KMS-11 (cell line): Measurements from ENCODE around the gene KCNS1.
A peak's percentile ranks its signal among the peaks of the same experiment; 100 is the strongest.

Experiments used
- H2AFZ ChIP-seq: fragments of 200-600 bp; sonication (generic); 2 replicates; pipeline ENCODE4 v1.6.1; 2016; ENCODE audit warnings: antibody characterized with exemption, mixed run types, low read depth
- H3K27ac ChIP-seq: fragments of 200-600 bp; sonication (generic); 2 replicates; pipeline ENCODE4 v1.6.1; 2016; ENCODE audit warnings: mild to moderate bottlenecking, mixed run types
- H3K27me3 ChIP-seq: fragments of 200-600 bp; sonication (generic); 2 replicates; pipeline ENCODE4 v1.6.1; 2017; ENCODE audit warnings: mild to moderate bottlenecking, low read depth, mixed run types, moderate library complexity; ENCODE audit not compliant: insufficient read depth
- H3K36me3 ChIP-seq: fragments of 200-600 bp; sonication (generic); 2 replicates; pipeline ENCODE4 v1.6.1; 2017; ENCODE audit warnings: mild to moderate bottlenecking, mixed run types; ENCODE audit not compliant: insufficient read depth
- H3K4me1 ChIP-seq: fragments of 200-600 bp; sonication (generic); 2 replicates; pipeline ENCODE4 v1.6.1; 2016; ENCODE audit warnings: mild to moderate bottlenecking, low read depth, mixed run types; ENCODE audit not compliant: poor library complexity, severe bottlenecking
- H3K4me2 ChIP-seq: fragments of 200-600 bp; sonication (generic); 2 replicates; pipeline ENCODE4 v1.7.0; 2016; ENCODE audit warnings: mild to moderate bottlenecking, mixed run types
- H3K4me3 ChIP-seq: fragments of 200-600 bp; sonication (generic); IDR thresholded peaks from 2 replicates; pipeline ENCODE4 v1.6.1; 2017; ENCODE audit warnings: low read depth, low read length, mixed read lengths; ENCODE audit not compliant: insufficient read depth
- H3K79me2 ChIP-seq: fragments of 200-600 bp; sonication (generic); 2 replicates; pipeline ENCODE4 v1.6.1; 2016; ENCODE audit warnings: low read depth, mixed run types; ENCODE audit not compliant: insufficient read depth
- H3K9ac ChIP-seq: fragments of 200-600 bp; sonication (generic); 2 replicates; pipeline ENCODE4 v1.6.1; 2016; ENCODE audit warnings: mild to moderate bottlenecking, mixed run types
- H4K20me1 ChIP-seq: fragments of 200-600 bp; sonication (generic); 2 replicates; pipeline ENCODE4 v1.6.1; 2016; ENCODE audit warnings: mild to moderate bottlenecking, mixed run types; ENCODE audit not compliant: insufficient read depth
- CTCF ChIP-seq: fragments of 200-600 bp; sonication (generic); conservative IDR thresholded peaks from 2 replicates; pipeline ENCODE4 v1.6.1; 2017; ENCODE audit warnings: low read depth, mild to moderate bottlenecking, antibody characterized with exemption, low read length, moderate library complexity, mixed read lengths

KCNS1 gene

GRCh38 chr20:45138561-45139300 is 37.8 kb upstream of the KCNS1 start:
- peak overlapping the region; percentile 43; the same call in 1 of the 2 replicates for H2AFZ ChIP-seq
- no peaks in the 10 kb centered on the region for H3K79me2 ChIP-seq
- no peaks in the 10 kb centered on the region for H4K20me1 ChIP-seq
- peak overlapping the region; percentile 10; the same call in 1 of the 2 replicates for H3K4me2 ChIP-seq
- H3K9ac ChIP-seq: no peak overlapping the region
- H3K27me3 ChIP-seq: no peaks in the 10 kb centered on the region
- peaks cover 4% of the 10 kb centered on the region for H3K4me1 ChIP-seq
- TF ChIP-seq CTCF: peak; percentile 95
- H3K27ac ChIP-seq: no peak overlapping the region
- no peak overlapping the region for H3K4me3 ChIP-seq
- H3K36me3 ChIP-seq: no peaks in the 10 kb centered on the region

GRCh38 chr20:45136911-45137310 is 36.0 kb upstream of the KCNS1 start:
- Histone ChIP-seq H3K27ac (no peak overlapping the region), H2AFZ (no peak overlapping the region), H4K20me1 (no peaks in the 10 kb centered on the region), H3K4me3 (no peak overlapping the region), H3K27me3 (no peaks in the 10 kb centered on the region), H3K4me1 (peaks cover 4% of the 10 kb centered on the region), H3K79me2 (no peaks in the 10 kb centered on the region), H3K4me2 (no peak overlapping the region), H3K36me3 (no peaks in the 10 kb centered on the region), H3K9ac (no peak overlapping the region)
- TF ChIP-seq CTCF: no peak

GRCh38 chr20:45128099-45128498 is 27.2 kb upstream of the KCNS1 start:
- no peak overlapping the region for H2AFZ ChIP-seq
- H3K79me2 ChIP-seq: no peaks in the 10 kb centered on the region
- H3K27me3 ChIP-seq: no peaks in the 10 kb centered on the region
- H3K9ac ChIP-seq: no peak overlapping the region
- no peak overlapping the region for H3K4me2 ChIP-seq
- no peak overlapping the region for H3K27ac ChIP-seq
- H3K4me1 ChIP-seq: no peaks in the 10 kb centered on the region
- H4K20me1 ChIP-seq: no peaks in the 10 kb centered on the region
- TF ChIP-seq CTCF: no peak
- no peak overlapping the region for H3K4me3 ChIP-seq
- no peaks in the 10 kb centered on the region for H3K36me3 ChIP-seq

- H2AFZ ChIP-seq: no peak within 1 kb of the TSS
- TF ChIP-seq CTCF: no peak
- H3K4me2 ChIP-seq: no peak within 1 kb of the TSS
- H3K27me3 ChIP-seq: no peaks in the 10 kb centered on the region
- H3K4me1 ChIP-seq: no peaks in the 10 kb centered on the region
- no peak within 1 kb of the TSS for H3K27ac ChIP-seq
- no peaks in the 10 kb centered on the region for H4K20me1 ChIP-seq
- H3K9ac ChIP-seq: no peak within 1 kb of the TSS
- no peaks in the 10 kb centered on the region for H3K79me2 ChIP-seq
- no peak within 1 kb of the TSS for H3K4me3 ChIP-seq
- H3K36me3 ChIP-seq: no peaks in the 10 kb centered on the region
These were observed 23.4 kb upstream of the KCNS1 start, which contains the start of gene WFDC12 for GRCh38 chr20:45124365-45124764. Gene WFDC12, minus strand, starts transcription at chr20:45124465. Its CDS starts 18 bp downstream, at chr20:45124447.
